Measurements from ENCODE around the gene TTC39C.

The TTC39C gene

GRCh38 chr18:24089076-24089475, 74.5 kb downstream of the TTC39C start:
- no peak for DNase-seq (ENCODE audit: low spot score)
- TF ChIP-seq CTCF (conservative IDR thresholded peaks at IDR 0.05; ENCODE audit: low read depth), result no peak
- ChIA-PET CTCF (no interaction called here), POLR2A (ENCODE audit: low non-redundant PET) (no interaction called here)
- no peak overlapping the region for H3K27ac ChIP-seq

- no peak overlapping the region for H3K27ac ChIP-seq
- DNase-seq (ENCODE audit: low spot score), result no peak
- POLR2A ChIA-PET (ENCODE audit: low non-redundant PET), result no interaction called here
- CTCF ChIA-PET, result interaction anchor here (0.6 kb wide), 1 partner anchor 754 kb away, joined by 4 read pairs; no protein-coding TSS in a partner anchor
- TF ChIP-seq CTCF (conservative IDR thresholded peaks at IDR 0.05; ENCODE audit: low read depth), result no peak
These were observed 75.2 kb downstream of the TTC39C start for GRCh38 chr18:24089515-24090337.

GRCh38 chr18:24090876-24091275, 76.3 kb downstream of the TTC39C start:
- DNase-seq (ENCODE audit: low spot score), result no peak
- H3K27ac ChIP-seq, result no peak overlapping the region
- ChIA-PET CTCF (interaction anchor here (0.7 kb wide), 1 partner anchor 51 kb away, joined by 3 read pairs; no protein-coding TSS in a partner anchor), POLR2A (ENCODE audit: low non-redundant PET) (no interaction called here)
- no peak for TF ChIP-seq CTCF (conservative IDR thresholded peaks at IDR 0.05; ENCODE audit: low read depth)

GRCh38 chr18:24094561-24094960, 80.0 kb downstream of the TTC39C start:
- ChIA-PET POLR2A (ENCODE audit: low non-redundant PET) (no interaction called here), CTCF (no interaction called here)
- no peak for TF ChIP-seq CTCF (conservative IDR thresholded peaks at IDR 0.05; ENCODE audit: low read depth)
- DNase-seq (ENCODE audit: low spot score), result no peak
- no peak overlapping the region for H3K27ac ChIP-seq

- DNase-seq (ENCODE audit: low spot score), result no peak
- ChIA-PET CTCF (interaction anchor here (0.6 kb wide), 2 partner anchors 178 to 299 kb away, joined by 3 read pairs; no protein-coding TSS in a partner anchor), POLR2A (ENCODE audit: low non-redundant PET) (no interaction called here)
- no peak for TF ChIP-seq CTCF (conservative IDR thresholded peaks at IDR 0.05; ENCODE audit: low read depth)
- H3K27ac ChIP-seq, result no peak overlapping the region
These were observed 81.4 kb downstream of the TTC39C start for GRCh38 chr18:24095976-24096375.

GRCh38 chr18:24103320-24104021, 88.9 kb downstream of the TTC39C start:
- CTCF ChIA-PET, result interaction anchor here (0.7 kb wide), 1 partner anchor 43 kb away, joined by 3 read pairs; no protein-coding TSS in a partner anchor
- DNase-seq (ENCODE audit: low spot score), result no peak
- no peak overlapping the region for H3K27ac ChIP-seq
- no peak for TF ChIP-seq CTCF (conservative IDR thresholded peaks at IDR 0.05; ENCODE audit: low read depth)
- POLR2A ChIA-PET (ENCODE audit: low non-redundant PET), result no interaction called here

Measured in RWPE1 (cell line).